KMS-11 (cell line): ENCODE data around the gene CCDC136.

ENCODE experiments used
- H2AFZ ChIP-seq: fragments of 200-600 bp; sonication (generic); 2 replicates; pipeline ENCODE4 v1.6.1; 2016; ENCODE audit warnings: antibody characterized with exemption, mixed run types, low read depth
- H3K27ac ChIP-seq: fragments of 200-600 bp; sonication (generic); 2 replicates; pipeline ENCODE4 v1.6.1; 2016; ENCODE audit warnings: mild to moderate bottlenecking, mixed run types
- H3K27me3 ChIP-seq: fragments of 200-600 bp; sonication (generic); 2 replicates; pipeline ENCODE4 v1.6.1; 2017; ENCODE audit warnings: mild to moderate bottlenecking, low read depth, mixed run types, moderate library complexity; ENCODE audit not compliant: insufficient read depth
- H3K36me3 ChIP-seq: fragments of 200-600 bp; sonication (generic); 2 replicates; pipeline ENCODE4 v1.6.1; 2017; ENCODE audit warnings: mild to moderate bottlenecking, mixed run types; ENCODE audit not compliant: insufficient read depth
- H3K4me1 ChIP-seq: fragments of 200-600 bp; sonication (generic); 2 replicates; pipeline ENCODE4 v1.6.1; 2016; ENCODE audit warnings: mild to moderate bottlenecking, low read depth, mixed run types; ENCODE audit not compliant: poor library complexity, severe bottlenecking
- H3K4me2 ChIP-seq: fragments of 200-600 bp; sonication (generic); 2 replicates; pipeline ENCODE4 v1.7.0; 2016; ENCODE audit warnings: mild to moderate bottlenecking, mixed run types
- H3K4me3 ChIP-seq: fragments of 200-600 bp; sonication (generic); IDR thresholded peaks from 2 replicates; pipeline ENCODE4 v1.6.1; 2017; ENCODE audit warnings: low read depth, low read length, mixed read lengths; ENCODE audit not compliant: insufficient read depth
- H3K79me2 ChIP-seq: fragments of 200-600 bp; sonication (generic); 2 replicates; pipeline ENCODE4 v1.6.1; 2016; ENCODE audit warnings: low read depth, mixed run types; ENCODE audit not compliant: insufficient read depth
- H3K9ac ChIP-seq: fragments of 200-600 bp; sonication (generic); 2 replicates; pipeline ENCODE4 v1.6.1; 2016; ENCODE audit warnings: mild to moderate bottlenecking, mixed run types
- H4K20me1 ChIP-seq: fragments of 200-600 bp; sonication (generic); 2 replicates; pipeline ENCODE4 v1.6.1; 2016; ENCODE audit warnings: mild to moderate bottlenecking, mixed run types; ENCODE audit not compliant: insufficient read depth
- CTCF ChIP-seq: fragments of 200-600 bp; sonication (generic); conservative IDR thresholded peaks from 2 replicates; pipeline ENCODE4 v1.6.1; 2017; ENCODE audit warnings: low read depth, mild to moderate bottlenecking, antibody characterized with exemption, low read length, moderate library complexity, mixed read lengths

Gene CCDC136

GRCh38 chr7:128801003-128801402 is 9.2 kb downstream of the CCDC136 start:
- TF ChIP-seq CTCF: no peak

GRCh38 chr7:128801667-128802418 is 10.1 kb downstream of the CCDC136 start:
- Histone ChIP-seq H4K20me1 (no peaks in the 10 kb centered on the region), H3K4me3 (no peak overlapping the region), H2AFZ (no peak overlapping the region), H3K4me2 (no peak overlapping the region), H3K27ac (no peak overlapping the region), H3K9ac (no peak overlapping the region), H3K79me2 (no peaks in the 10 kb centered on the region), H3K36me3 (no peaks in the 10 kb centered on the region), H3K27me3 (no peaks in the 10 kb centered on the region), H3K4me1 (no peaks in the 10 kb centered on the region)
- TF ChIP-seq CTCF: no peak

More at GRCh38 chr7:128801003-128801402, 9.2 kb downstream of the CCDC136 start:
- Histone ChIP-seq H3K27me3 (no peaks in the 10 kb centered on the region), H3K36me3 (no peaks in the 10 kb centered on the region), H4K20me1 (no peaks in the 10 kb centered on the region), H3K9ac (no peak overlapping the region), H3K79me2 (no peaks in the 10 kb centered on the region), H3K27ac (no peak overlapping the region), H3K4me2 (no peak overlapping the region), H3K4me1 (no peaks in the 10 kb centered on the region), H3K4me3 (no peak overlapping the region), H2AFZ (no peak overlapping the region)

DNA sequence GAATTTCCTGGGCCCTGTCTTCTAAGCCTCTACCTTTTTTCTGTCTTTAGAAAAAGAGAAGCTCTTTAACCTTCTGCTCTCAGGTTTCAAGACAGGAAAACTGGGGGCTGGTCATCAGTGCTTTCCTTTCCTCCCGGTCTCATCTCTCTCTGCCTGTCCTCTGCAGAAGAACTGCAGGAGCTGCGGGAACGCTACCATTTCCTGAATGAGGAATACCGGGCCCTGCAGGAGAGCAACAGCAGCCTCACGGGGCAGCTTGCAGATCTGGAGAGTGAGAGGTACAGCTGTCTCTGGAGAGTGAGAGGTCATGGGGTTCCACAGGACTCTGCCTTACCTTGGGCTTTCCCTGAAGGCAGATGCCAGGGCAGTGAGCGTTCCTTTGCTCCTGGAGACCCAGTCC is 12.7 kb downstream of the CCDC136 start:
- Histone ChIP-seq H4K20me1 (no peaks in the 10 kb centered on the region), H3K4me1 (no peaks in the 10 kb centered on the region), H2AFZ (no peak overlapping the region), H3K27ac (no peak overlapping the region), H3K36me3 (no peaks in the 10 kb centered on the region), H3K4me3 (no peak overlapping the region), H3K4me2 (no peak overlapping the region), H3K79me2 (no peaks in the 10 kb centered on the region), H3K27me3 (no peaks in the 10 kb centered on the region), H3K9ac (no peak overlapping the region)
- no peak for TF ChIP-seq CTCF

DNA sequence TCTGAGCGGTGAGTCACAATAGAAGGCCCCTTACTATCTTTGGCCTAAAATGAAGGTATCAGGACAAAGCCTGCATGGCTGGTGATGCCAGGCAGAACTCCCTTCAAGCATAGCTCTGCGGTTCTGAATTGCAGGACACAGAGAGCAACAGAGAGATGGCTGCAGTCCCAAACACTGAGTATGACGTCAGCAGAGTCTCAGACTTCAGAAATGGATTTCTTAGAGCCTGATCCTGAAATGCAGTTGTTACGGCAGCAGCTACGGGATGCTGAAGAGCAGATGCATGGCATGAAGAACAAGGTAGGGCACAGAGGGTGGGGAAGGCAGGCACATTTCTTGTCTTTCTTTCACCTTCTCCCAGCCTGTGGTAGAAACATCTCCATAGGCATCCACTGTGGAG is 13.5 kb downstream of the CCDC136 start:
- H3K27me3 ChIP-seq: no peaks in the 10 kb centered on the region
- H2AFZ ChIP-seq: no peak overlapping the region
- H3K4me1 ChIP-seq: no peaks in the 10 kb centered on the region
- no peaks in the 10 kb centered on the region for H3K36me3 ChIP-seq
- TF ChIP-seq CTCF: no peak
- H4K20me1 ChIP-seq: no peaks in the 10 kb centered on the region
- H3K4me3 ChIP-seq: no peak overlapping the region
- no peak overlapping the region for H3K27ac ChIP-seq
- H3K79me2 ChIP-seq: no peaks in the 10 kb centered on the region
- H3K9ac ChIP-seq: no peak overlapping the region
- no peak overlapping the region for H3K4me2 ChIP-seq
